Measurements from ENCODE around the gene MRPL23.

Gene MRPL23

DNA sequence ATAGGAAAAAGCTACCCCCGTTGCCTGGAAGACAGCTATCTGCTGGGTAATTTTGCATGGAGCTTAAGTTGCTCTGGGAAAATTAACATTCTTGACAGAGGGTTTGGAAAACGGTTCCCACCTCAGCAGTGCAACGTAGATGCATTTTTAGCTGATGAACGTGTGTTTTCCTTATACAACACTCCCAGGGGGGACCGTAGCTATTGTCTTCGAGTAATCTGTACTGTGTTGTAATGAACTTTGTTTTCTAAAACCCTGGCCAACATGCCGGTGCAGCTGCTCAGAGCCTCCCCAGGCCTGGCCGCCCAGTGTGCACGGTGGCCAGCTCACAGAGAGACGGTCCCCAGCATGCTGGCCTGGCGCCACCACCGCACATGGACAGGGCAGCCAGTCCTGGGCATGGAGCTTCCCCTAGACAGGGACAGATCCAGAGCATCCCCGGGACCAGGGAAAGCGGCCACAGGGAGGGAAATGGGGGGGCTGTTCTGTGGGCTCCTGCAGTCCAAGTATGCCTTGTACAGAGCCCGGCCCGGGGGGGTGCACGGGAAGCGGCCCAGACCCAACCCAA, 25.5 kb upstream of the MRPL23 start:
- DNase-seq (ENCODE audit: low spot score) = no peak

DNA sequence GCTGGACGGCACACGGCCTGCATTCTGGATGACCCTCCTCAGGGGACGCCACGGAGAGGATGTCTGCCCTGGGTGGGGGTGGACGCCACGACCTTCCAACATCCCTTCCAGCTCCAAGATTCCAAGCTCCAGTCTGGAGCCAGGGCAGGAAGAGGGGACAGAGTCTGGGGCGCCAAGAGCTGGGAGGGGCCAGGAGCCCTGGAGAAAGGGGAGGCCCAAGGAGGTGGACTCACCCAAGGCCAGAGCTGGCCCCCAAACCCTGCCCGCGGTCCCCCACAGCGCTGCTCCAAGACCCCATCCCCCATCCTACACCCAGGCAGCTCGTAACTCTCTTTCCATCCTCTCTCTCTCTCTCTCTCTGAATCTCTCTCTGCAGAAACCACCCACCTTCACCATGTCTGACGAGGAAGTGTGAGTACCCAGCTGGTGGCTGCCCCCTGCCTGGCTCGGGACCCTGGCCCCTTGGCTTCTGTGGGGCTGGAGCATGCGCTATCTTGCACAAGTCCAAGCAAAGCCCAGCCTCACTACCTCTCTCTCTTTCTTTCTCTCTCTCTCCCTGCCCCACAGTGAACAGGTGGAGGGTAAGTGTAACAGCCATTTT, 24.6 kb upstream of the MRPL23 start:
- DNase-seq (ENCODE audit: low spot score) = no peak

GRCh38 chr11:1923201-1923956, 23.8 kb upstream of the MRPL23 start:
- DNase-seq (ENCODE audit: low spot score) = no peak

- no peak for DNase-seq (ENCODE audit: low spot score)
Observed at GRCh38 chr11:1924181-1924580, 23.0 kb upstream of the MRPL23 start.

DNA sequence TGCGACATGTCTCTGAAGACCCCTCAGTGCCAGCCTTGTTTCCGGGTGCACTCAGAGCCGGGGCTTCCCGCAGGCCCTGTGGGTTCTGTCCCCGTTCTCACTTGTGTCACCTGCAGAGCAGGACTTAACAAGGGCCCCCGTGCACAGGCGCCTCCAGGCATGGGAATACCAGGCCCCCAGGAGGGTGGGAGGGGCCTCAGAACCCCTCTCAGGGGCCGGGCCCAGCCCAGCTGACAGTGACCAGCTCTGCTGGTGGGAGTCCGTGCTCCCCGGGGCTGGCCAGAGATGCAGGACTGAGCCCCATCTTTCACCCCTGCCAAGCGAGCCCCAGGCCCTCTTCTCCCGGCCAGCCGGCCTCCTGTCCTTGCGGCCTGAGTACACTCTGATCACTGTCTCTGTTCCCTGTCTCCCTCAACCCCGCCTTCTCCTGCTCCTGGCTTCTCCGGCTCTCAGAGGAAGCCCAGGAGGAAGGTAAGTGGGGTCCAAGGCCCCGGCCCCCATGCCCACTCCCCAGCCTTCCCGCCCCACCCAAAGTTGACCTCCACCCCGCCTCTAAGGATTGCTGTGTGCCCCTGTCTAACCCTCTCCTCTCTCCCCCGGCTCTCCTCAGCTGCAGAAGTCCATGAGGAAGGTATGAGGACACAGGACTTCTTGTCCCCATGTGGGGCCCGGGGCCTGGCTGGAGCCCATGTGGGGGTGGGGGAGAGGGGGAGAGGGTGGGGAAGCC, 22.3 kb upstream of the MRPL23 start:
- no peak for DNase-seq (ENCODE audit: low spot score)

- DNase-seq (ENCODE audit: low spot score) = no peak
Observed at GRCh38 chr11:1925373-1926155, 21.6 kb upstream of the MRPL23 start.

- DNase-seq (ENCODE audit: low spot score) = no peak
Observed at GRCh38 chr11:1926156-1927025, 20.7 kb upstream of the MRPL23 start.

GRCh38 chr11:1927026-1927847, 19.9 kb upstream of the MRPL23 start:
- no peak for DNase-seq (ENCODE audit: low spot score)

DNA sequence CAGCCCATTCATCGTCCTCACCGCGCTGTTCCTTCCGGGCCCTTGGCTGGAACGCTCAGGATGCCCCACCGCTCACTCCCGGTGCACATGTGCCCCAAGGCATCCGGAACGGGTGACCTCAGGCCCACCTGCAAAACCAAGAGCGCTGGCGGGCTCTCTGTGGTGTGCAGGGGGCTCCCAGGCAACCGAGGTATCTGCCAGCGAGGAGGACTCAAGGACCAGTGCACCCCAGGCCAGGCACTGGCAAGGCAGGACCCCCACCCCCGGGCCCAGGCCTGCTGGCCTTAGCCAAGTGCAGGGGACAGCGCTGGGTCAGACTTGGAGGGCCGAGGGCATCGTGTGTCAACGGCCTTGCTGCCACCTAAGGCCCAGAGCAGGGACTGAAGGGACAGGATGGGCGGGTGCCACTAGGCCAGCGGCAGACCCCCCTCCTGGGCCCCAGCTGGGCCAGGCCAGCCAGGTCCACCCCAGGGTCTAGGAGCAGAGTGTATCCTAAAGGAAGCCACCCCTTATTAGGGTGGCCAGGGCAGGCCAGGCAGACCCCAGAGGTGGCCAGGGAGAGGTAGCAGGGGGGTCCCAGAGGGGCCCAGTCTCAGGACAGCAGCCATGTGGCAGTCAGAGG, 19.2 kb upstream of the MRPL23 start:
- DNase-seq (ENCODE audit: low spot score) = no peak

DNA sequence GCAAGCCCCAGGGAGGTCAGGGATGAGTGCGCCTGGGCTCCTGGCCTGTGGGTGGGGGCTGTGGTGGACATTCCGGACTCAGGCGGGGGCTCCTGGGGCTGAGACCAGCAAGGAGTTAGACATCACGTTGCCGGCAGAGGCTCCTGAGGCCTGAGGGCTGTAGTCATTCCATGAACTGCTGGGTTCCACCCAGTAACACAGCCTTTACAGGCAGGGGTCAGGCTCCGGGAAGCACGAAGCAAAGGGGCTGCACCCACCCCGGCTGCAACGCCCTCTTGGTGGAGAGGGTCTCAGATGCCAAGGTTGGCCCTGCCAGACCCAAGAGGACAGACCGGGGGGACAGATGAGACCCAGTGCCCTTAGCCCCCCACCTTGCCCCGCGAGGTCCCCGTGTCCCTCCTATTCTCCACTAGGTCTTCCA, 18.7 kb upstream of the MRPL23 start:
- no peak for DNase-seq (ENCODE audit: low spot score)

GRCh38 chr11:1928891-1929541, 18.1 kb upstream of the MRPL23 start:
- no peak for DNase-seq (ENCODE audit: low spot score)

- DNase-seq (ENCODE audit: low spot score) = no peak
Observed at GRCh38 chr11:1929621-1930461, 17.3 kb upstream of the MRPL23 start.

DNA sequence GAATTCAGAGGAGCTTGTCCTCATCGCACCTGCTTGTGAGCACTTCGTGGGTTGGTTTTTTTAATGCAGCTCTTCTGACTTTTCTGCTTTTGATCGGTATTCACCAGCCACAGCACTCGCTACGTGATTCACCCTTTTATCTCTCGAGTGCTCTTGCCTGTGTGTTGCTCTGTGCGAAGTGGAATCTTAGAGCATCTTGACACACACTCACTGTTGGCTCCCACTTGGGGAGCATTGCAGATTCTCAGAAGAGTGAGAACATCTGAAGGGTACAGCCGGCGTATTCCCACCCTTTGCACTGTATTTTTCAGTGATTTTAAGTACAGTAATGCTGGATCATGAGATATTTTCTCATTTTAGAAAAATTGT, 16.7 kb upstream of the MRPL23 start:
- no peak for DNase-seq (ENCODE audit: low spot score)

DNA sequence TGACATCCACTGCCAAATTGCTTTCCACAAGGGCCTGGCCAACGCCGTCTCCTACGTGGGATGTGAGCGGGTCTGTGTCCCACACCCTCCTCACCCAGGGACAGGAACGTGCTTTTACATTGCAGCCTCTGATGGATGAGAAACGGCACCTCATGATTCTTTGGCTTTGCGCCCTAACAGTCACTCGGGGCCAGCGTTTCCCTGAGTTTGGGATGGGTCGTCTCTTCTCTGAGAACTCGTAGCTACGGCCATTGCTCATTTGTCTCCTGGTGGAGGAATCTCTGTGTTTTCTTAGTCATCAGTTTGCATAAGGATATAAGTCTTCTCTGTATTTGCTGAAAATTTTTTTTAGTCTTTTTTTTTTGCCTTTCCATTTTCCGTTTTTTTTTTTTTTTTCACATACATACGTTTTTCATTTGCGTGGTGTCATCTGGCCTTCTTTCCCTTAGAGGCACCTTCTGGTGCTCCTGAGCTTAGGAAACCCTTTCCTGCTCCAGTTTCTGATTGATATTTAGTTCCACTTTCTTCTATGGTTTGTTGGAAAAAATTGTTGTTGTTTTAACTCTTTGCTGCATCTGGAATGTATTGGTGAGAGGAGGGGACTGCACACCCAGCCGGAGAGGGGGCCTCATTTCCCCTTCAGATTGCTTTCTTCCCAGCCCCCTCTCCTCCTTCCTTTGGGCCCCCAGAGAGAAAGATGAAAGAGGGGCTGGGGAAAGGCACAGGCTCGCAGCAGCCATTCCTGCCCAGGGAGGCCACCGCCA, 15.6 kb upstream of the MRPL23 start:
- DNase-seq (ENCODE audit: low spot score) = no peak

DNA sequence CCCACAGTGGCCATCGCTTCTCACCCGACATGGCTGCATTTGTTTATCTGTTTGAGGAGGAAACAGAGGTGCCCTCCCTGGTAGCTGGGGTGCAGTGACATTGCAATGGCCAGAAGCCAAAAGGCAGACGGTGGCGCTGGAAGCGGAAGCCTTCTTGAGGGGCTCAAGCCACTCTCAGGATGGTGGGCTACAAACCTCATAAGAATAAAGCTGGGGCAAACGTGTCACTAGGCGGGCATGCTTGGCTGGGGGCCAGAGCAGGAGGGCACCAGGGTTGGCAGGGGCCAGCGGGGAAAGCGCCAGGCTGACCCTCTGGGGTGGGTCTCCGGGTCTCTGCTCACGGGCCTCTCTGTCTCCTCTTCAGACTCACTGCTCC, 15.0 kb upstream of the MRPL23 start:
- DNase-seq (ENCODE audit: low spot score) = no peak

- DNase-seq (ENCODE audit: low spot score) = no peak
Observed at GRCh38 chr11:1932681-1933080, 14.5 kb upstream of the MRPL23 start.

All from CD4-positive, alpha-beta T cell treated with Interleukin-15 for 4 hours (primary cell).